ENCODE measurements around the gene SNTA1. TPM values are rescaled to one million over a fixed set of nuclear protein-coding genes. Genes with fewer than 3 reads are reported as not detected.

SNTA1 gene
- total RNA-seq, 1 experiment from 2014 or later = 9.9 TPM

- no peaks in the 10 kb centered on the region for H3K79me2 ChIP-seq (ENCODE audit: insufficient read depth, low read length)
- no peak overlapping the region for H4K5ac ChIP-seq (ENCODE audit: insufficient read length, low read depth, low read length)
- Mint-ChIP-seq H3K4me3 (no peak overlapping the region), H3K9me3 (no peaks in the 10 kb centered on the region), H3K27ac (0 out of 7 replicates have a peak overlapping the region, but pooled peaks of 1 of the 3 experiments have one; percentile 29), H3K27me3 (ENCODE audit: low read depth) (no peaks in the 10 kb centered on the region), H3K36me3 (ENCODE audit: insufficient read depth in 1 of 3, low read depth in 3 of 3) (peaks cover 0 to 17% (median 10%) of the 10 kb centered on the region in 3 experiments; a peak in 3 of 7 replicates), H3K4me1 (0 out of 4 replicates have a peak, but pooled peaks cover 0 to 3% of the 10 kb centered on the region in 2 experiments)
- no peaks in the 10 kb centered on the region for H3K23me2 ChIP-seq (ENCODE audit: insufficient read length, low read depth, low read length, poor library complexity, severe bottlenecking)
- no peak overlapping the region for H2AFZ ChIP-seq (ENCODE audit: low read length)
- H4K91ac ChIP-seq (ENCODE audit: insufficient read length, low read depth, low read length) = no peak overlapping the region
- no peak overlapping the region for H3K14ac ChIP-seq (ENCODE audit: insufficient read depth, low read length)
- no peaks in the 10 kb centered on the region for H3K79me1 ChIP-seq (ENCODE audit: insufficient read depth, low read depth, low read length, poor library complexity, severe bottlenecking)
- H3K27me3 ChIP-seq (ENCODE audit: insufficient read depth, low read length) = no peaks in the 10 kb centered on the region
- H3T11ph ChIP-seq (ENCODE audit: low read length) = no peak overlapping the region
- no peak overlapping the region for H2BK12ac ChIP-seq (ENCODE audit: insufficient read length, low read depth, low read length)
- no peak overlapping the region for H2BK20ac ChIP-seq (ENCODE audit: low read depth, low read length, poor library complexity, severe bottlenecking)
- H3K4ac ChIP-seq (ENCODE audit: low read depth, low read length) = no peak overlapping the region
- DNase-seq = no peak
- TF ChIP-seq CTCF (conservative IDR thresholded peaks at IDR 0.05) = no peak
- no peak overlapping the region for H2BK15ac ChIP-seq (ENCODE audit: low read depth, low read length)
- WGBS (ENCODE audit: extremely low coverage, insufficient read length, low lambda C conversion rate) = no CpG with 5 or more reads among the region's 12 CpGs
- H3K18ac ChIP-seq (ENCODE audit: insufficient read length, low read depth, low read length) = no peak overlapping the region
- no peaks in the 10 kb centered on the region for H3K9me3 ChIP-seq (ENCODE audit: control insufficient read depth, low read depth, low read length)
- no peak overlapping the region for H3K4me2 ChIP-seq (ENCODE audit: insufficient read depth, insufficient read length, low read length)
- no peak overlapping the region for H4K8ac ChIP-seq (replicated peaks; ENCODE audit: insufficient read length, low read depth, low read length)
- H2BK120ac ChIP-seq (ENCODE audit: low read depth, low read length, poor library complexity, severe bottlenecking) = no peak overlapping the region
- H2AK5ac ChIP-seq (ENCODE audit: insufficient read length, low read length) = no peak overlapping the region
- H3K4me1 ChIP-seq (ENCODE audit: insufficient read depth, low read length) = no peaks in the 10 kb centered on the region
- H3K56ac ChIP-seq (ENCODE audit: insufficient read length, low read depth, low read length) = no peak overlapping the region
- no peaks in the 10 kb centered on the region for H4K20me1 ChIP-seq (ENCODE audit: control insufficient read depth, insufficient read depth, insufficient read length)
- no peak overlapping the region for H3K27ac ChIP-seq (ENCODE audit: insufficient read length, low read depth, low read length)
- H2BK5ac ChIP-seq (ENCODE audit: insufficient read length, low read length) = no peak overlapping the region
- H3K9ac ChIP-seq (ENCODE audit: extremely low read depth, insufficient read length, low read length) = no peak overlapping the region
- H3K23ac ChIP-seq (ENCODE audit: insufficient read length, low read depth, low read length) = no peak overlapping the region
Measured at GRCh38 chr20:33408313-33408712, 35.2 kb downstream of the SNTA1 start.

Measured in H9 (cell line).